ENCODE measurements around the gene SLC34A2.
"Not testable (repeated sequence)": the region's sequence is repeated elsewhere in the genome, so short reads cannot be mapped to it uniquely, and the experiment has no call there.

The SLC34A2 gene

GRCh38 chr4:25654971-25655963 lies at the start of gene SLC34A2:
TSS of gene SLC34A2 (plus strand) at chr4:25655851. CDS start at chr4:25662501, 6,650 bp downstream.
- no peak for DNase-seq (ENCODE audit: low spot score)

GRCh38 chr4:25608644-25609043 lies 47.0 kb upstream of the SLC34A2 start:
- no peak for DNase-seq (ENCODE audit: low spot score)

- DNase-seq (ENCODE audit: low spot score): no peak
Measured at GRCh38 chr4:25609976-25610375, 45.7 kb upstream of the SLC34A2 start.

- DNase-seq (ENCODE audit: low spot score): not testable (repeated sequence)
Measured at GRCh38 chr4:25613613-25614012, 42.0 kb upstream of the SLC34A2 start.

GRCh38 chr4:25614807-25615206 lies 40.8 kb upstream of the SLC34A2 start:
- no peak for DNase-seq (ENCODE audit: low spot score)

GRCh38 chr4:25621027-25621930 lies 34.4 kb upstream of the SLC34A2 start:
- DNase-seq (ENCODE audit: low spot score): no peak

- DNase-seq (ENCODE audit: low spot score): no peak
Measured at GRCh38 chr4:25624616-25625015, 31.0 kb upstream of the SLC34A2 start.

- DNase-seq (ENCODE audit: low spot score): no peak
Measured at GRCh38 chr4:25628451-25628850, 27.2 kb upstream of the SLC34A2 start.

GRCh38 chr4:25632135-25632534 lies 23.5 kb upstream of the SLC34A2 start:
- no peak for DNase-seq (ENCODE audit: low spot score)

GRCh38 chr4:25633541-25633940 lies 22.1 kb upstream of the SLC34A2 start:
- no peak for DNase-seq (ENCODE audit: low spot score)

GRCh38 chr4:25635501-25635900 lies 20.1 kb upstream of the SLC34A2 start:
- no peak for DNase-seq (ENCODE audit: low spot score)

GRCh38 chr4:25637581-25638220 lies 17.9 kb upstream of the SLC34A2 start:
- DNase-seq (ENCODE audit: low spot score): no peak

- no peak for DNase-seq (ENCODE audit: low spot score)
Measured at GRCh38 chr4:25638221-25638601, 17.4 kb upstream of the SLC34A2 start.

GRCh38 chr4:25638806-25639205 lies 16.8 kb upstream of the SLC34A2 start:
- no peak for DNase-seq (ENCODE audit: low spot score)

- DNase-seq (ENCODE audit: low spot score): no peak
Measured at GRCh38 chr4:25650311-25650710, 5.3 kb upstream of the SLC34A2 start.

- DNase-seq (ENCODE audit: low spot score): no peak
Measured at GRCh38 chr4:25651682-25652081, 4.0 kb upstream of the SLC34A2 start.

- no peak for DNase-seq (ENCODE audit: low spot score)
Measured at GRCh38 chr4:25654031-25654970, 1.4 kb upstream of the SLC34A2 start.

GRCh38 chr4:25656031-25656430 lies 380 bp downstream of the SLC34A2 start:
- no peak for DNase-seq (ENCODE audit: low spot score)

- no peak for DNase-seq (ENCODE audit: low spot score)
Measured at GRCh38 chr4:25658357-25658771, 2.7 kb downstream of the SLC34A2 start.

- DNase-seq (ENCODE audit: low spot score): no peak
Measured at GRCh38 chr4:25658777-25659176, 3.1 kb downstream of the SLC34A2 start.

- DNase-seq (ENCODE audit: low spot score): not testable (repeated sequence)
Measured at GRCh38 chr4:25661441-25661840, 5.8 kb downstream of the SLC34A2 start.

Measured in hematopoietic multipotent progenitor cell treated with erythropoietin and hydrocortisone succinate and interleukin-3 and kit ligand, for 17 days (in vitro differentiated cells).